HCT116 (cell line): ENCODE data around the gene RECQL5.

ENCODE experiments used
- CBX3 ChIP-seq: IDR thresholded peaks from 2 replicates; pipeline ENCODE4 v1.6.1; 2012; ENCODE audit warnings: low read depth
- CEBPB ChIP-seq: IDR thresholded peaks from 2 replicates; pipeline ENCODE4 v1.6.1; 2012; ENCODE audit warnings: low read depth
- EGR1 ChIP-seq: IDR thresholded peaks from 2 replicates; pipeline ENCODE4 v1.6.1; 2012; ENCODE audit warnings: low read depth
- ELF1 ChIP-seq: IDR thresholded peaks from 2 replicates; pipeline ENCODE4 v1.6.1; 2012; ENCODE audit warnings: low read depth, borderline replicate concordance
- EZH2 ChIP-seq: fragments of 200-600 bp; sonication (generic); IDR thresholded peaks from 2 replicates; pipeline ENCODE4 v1.6.1; 2017; ENCODE audit warnings: antibody characterized with exemption, mixed run types
- POLR2A ChIP-seq: IDR thresholded peaks from 2 replicates; pipeline ENCODE4 v1.7.0; 2011; ENCODE audit warnings: borderline replicate concordance; ENCODE audit not compliant: insufficient read depth, insufficient read length; ENCODE audit errors: extremely low read depth
- POLR2AphosphoS5 ChIP-seq: IDR thresholded peaks from 2 replicates; pipeline ENCODE4 v1.6.1; 2011; ENCODE audit warnings: mild to moderate bottlenecking, low read depth, low read length, moderate library complexity
- SIN3A ChIP-seq: IDR thresholded peaks from 2 replicates; pipeline ENCODE4 v1.6.1; 2012; ENCODE audit warnings: low read depth
- SP1 ChIP-seq: IDR thresholded peaks from 2 replicates; pipeline ENCODE4 v1.6.1; 2012; ENCODE audit warnings: low read depth
- YY1 ChIP-seq: IDR thresholded peaks from 2 replicates; pipeline ENCODE4 v1.6.1; 2011; ENCODE audit warnings: low read length, low read depth, moderate library complexity, mild to moderate bottlenecking; ENCODE audit not compliant: insufficient replicate concordance; ENCODE audit errors: extremely low read depth
- ZNF274 ChIP-seq: fragments of 200-500 bp; sonication (Bioruptor generic); IDR thresholded peaks from 2 replicates; pipeline ENCODE4 v1.6.1; 2014; ENCODE audit warnings: mild to moderate bottlenecking, low read depth, low read length, inconsistent platforms
- TF ChIP-seq, protein P1 (sequence below), 3 experiments: fragments of 200-600 bp in 1 of 3; sonication (generic) in 1 of 3; IDR thresholded peaks in 2 of 3; conservative IDR thresholded peaks in 1 of 3; 2 replicates each; pipeline ENCODE4 v1.5.1; 2012 to 2017; ENCODE audit warnings: low read depth in 2 of 3, low read length in 2 of 3, antibody characterized with exemption in 1 of 3, borderline replicate concordance in 1 of 3, control low read depth in 1 of 3, mild to moderate bottlenecking in 1 of 3, mixed read lengths in 1 of 3, mixed run types in 1 of 3, moderate library complexity in 1 of 3; ENCODE audit not compliant: insufficient read depth in 1 of 3
- TF ChIP-seq, protein P2 (sequence below): IDR thresholded peaks from 2 replicates; pipeline ENCODE4 v1.6.1; 2012
- TF ChIP-seq, protein P3 (sequence below): IDR thresholded peaks from 2 replicates; pipeline ENCODE4 v1.6.1; 2012; ENCODE audit warnings: low read depth

DNA sequence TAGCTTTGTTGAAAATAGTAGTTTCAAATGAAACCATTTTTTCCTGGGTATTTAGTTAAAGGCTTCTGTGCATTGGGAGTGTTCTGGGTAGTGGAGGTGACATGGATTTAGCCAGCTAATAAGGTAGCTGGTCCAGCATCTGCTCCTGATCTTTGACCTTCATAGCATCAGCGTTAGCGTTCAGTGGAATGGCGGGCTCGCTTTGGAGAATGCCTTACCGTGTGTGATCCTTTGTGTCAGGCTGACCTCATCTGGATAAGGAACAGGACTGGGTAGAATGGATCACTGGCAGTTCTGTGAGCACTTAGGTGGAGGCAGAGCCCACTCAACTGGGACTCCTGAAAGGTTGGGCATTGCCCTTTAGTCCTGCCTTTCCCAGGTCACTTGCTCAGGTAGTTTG, 3.9 kb upstream of the RECQL5 start:
- TF ChIP-seq, protein P1, sequence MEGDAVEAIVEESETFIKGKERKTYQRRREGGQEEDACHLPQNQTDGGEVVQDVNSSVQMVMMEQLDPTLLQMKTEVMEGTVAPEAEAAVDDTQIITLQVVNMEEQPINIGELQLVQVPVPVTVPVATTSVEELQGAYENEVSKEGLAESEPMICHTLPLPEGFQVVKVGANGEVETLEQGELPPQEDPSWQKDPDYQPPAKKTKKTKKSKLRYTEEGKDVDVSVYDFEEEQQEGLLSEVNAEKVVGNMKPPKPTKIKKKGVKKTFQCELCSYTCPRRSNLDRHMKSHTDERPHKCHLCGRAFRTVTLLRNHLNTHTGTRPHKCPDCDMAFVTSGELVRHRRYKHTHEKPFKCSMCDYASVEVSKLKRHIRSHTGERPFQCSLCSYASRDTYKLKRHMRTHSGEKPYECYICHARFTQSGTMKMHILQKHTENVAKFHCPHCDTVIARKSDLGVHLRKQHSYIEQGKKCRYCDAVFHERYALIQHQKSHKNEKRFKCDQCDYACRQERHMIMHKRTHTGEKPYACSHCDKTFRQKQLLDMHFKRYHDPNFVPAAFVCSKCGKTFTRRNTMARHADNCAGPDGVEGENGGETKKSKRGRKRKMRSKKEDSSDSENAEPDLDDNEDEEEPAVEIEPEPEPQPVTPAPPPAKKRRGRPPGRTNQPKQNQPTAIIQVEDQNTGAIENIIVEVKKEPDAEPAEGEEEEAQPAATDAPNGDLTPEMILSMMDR (IDR thresholded peaks at IDR 0.05 in 2 of 3, conservative IDR thresholded peaks at IDR 0.05 in 1 of 3; ENCODE audit: borderline replicate concordance in 1 of 3, insufficient read depth in 1 of 3, low read depth in 2 of 3, low read length in 2 of 3): no peak
- TF ChIP-seq POLR2AphosphoS5: no peak
- no peak for TF ChIP-seq EZH2
- TF ChIP-seq ZNF274: no peak
- TF ChIP-seq YY1: no peak
- TF ChIP-seq CBX3: no peak
- TF ChIP-seq ELF1: no peak
- no peak for TF ChIP-seq POLR2A
- TF ChIP-seq, protein P2, sequence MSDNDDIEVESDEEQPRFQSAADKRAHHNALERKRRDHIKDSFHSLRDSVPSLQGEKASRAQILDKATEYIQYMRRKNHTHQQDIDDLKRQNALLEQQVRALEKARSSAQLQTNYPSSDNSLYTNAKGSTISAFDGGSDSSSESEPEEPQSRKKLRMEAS: no peak
- TF ChIP-seq, protein P3, sequence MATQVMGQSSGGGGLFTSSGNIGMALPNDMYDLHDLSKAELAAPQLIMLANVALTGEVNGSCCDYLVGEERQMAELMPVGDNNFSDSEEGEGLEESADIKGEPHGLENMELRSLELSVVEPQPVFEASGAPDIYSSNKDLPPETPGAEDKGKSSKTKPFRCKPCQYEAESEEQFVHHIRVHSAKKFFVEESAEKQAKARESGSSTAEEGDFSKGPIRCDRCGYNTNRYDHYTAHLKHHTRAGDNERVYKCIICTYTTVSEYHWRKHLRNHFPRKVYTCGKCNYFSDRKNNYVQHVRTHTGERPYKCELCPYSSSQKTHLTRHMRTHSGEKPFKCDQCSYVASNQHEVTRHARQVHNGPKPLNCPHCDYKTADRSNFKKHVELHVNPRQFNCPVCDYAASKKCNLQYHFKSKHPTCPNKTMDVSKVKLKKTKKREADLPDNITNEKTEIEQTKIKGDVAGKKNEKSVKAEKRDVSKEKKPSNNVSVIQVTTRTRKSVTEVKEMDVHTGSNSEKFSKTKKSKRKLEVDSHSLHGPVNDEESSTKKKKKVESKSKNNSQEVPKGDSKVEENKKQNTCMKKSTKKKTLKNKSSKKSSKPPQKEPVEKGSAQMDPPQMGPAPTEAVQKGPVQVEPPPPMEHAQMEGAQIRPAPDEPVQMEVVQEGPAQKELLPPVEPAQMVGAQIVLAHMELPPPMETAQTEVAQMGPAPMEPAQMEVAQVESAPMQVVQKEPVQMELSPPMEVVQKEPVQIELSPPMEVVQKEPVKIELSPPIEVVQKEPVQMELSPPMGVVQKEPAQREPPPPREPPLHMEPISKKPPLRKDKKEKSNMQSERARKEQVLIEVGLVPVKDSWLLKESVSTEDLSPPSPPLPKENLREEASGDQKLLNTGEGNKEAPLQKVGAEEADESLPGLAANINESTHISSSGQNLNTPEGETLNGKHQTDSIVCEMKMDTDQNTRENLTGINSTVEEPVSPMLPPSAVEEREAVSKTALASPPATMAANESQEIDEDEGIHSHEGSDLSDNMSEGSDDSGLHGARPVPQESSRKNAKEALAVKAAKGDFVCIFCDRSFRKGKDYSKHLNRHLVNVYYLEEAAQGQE: no peak
- no peak for TF ChIP-seq SP1
- TF ChIP-seq SIN3A: no peak
- no peak for TF ChIP-seq EGR1
- no peak for TF ChIP-seq CEBPB
